ENCODE measurements around the gene KRTAP2-3. TPM values are rescaled to one million over a fixed set of nuclear protein-coding genes. Genes with fewer than 3 reads are reported as not detected.

Gene KRTAP2-3
- total and polyA plus RNA-seq, 10 donors = not detected

Other genes with a start within 250 kb of the KRTAP2-3 start
Only the 30 nearest of the 38 such genes appear.
- not detected for gene KRT20, start 174.9 kb downstream of the KRTAP2-3 start, total RNA-seq
- under 1 TPM in 2 of 3 donors, not detected in 1; 0.07 to 0.45 TPM for gene KRT20, start 174.9 kb downstream of the KRTAP2-3 start, polyA plus RNA-seq
- gene KRT23, start 122.5 kb downstream of the KRTAP2-3 start, total RNA-seq = 10 to 100 TPM in 1 of 7 donors, 1 to 10 TPM in 6; 1.5 to 21.7 (median 6.3) TPM
- gene KRT23, start 122.5 kb downstream of the KRTAP2-3 start, polyA plus RNA-seq = 1 to 10 TPM in 1 of 3 donors, under 1 TPM in 2; 0.03 to 1.2 (median 0.70) TPM
- gene KRT39, start 93.2 kb downstream of the KRTAP2-3 start, total RNA-seq = not detected
- not detected for gene KRT39, start 93.2 kb downstream of the KRTAP2-3 start, polyA plus RNA-seq
- gene KRT40, start 75.8 kb downstream of the KRTAP2-3 start, total RNA-seq = not detected
- not detected for gene KRT40, start 75.8 kb downstream of the KRTAP2-3 start, polyA plus RNA-seq
- gene KRTAP3-3, start 66.0 kb downstream of the KRTAP2-3 start, total RNA-seq = not detected
- gene KRTAP3-3, start 66.0 kb downstream of the KRTAP2-3 start, polyA plus RNA-seq = not detected
- gene KRTAP3-2, start 60.2 kb downstream of the KRTAP2-3 start, total RNA-seq = not detected
- not detected for gene KRTAP3-2, start 60.2 kb downstream of the KRTAP2-3 start, polyA plus RNA-seq
- gene KRTAP3-1, start 51.0 kb downstream of the KRTAP2-3 start, total RNA-seq = not detected
- not detected for gene KRTAP3-1, start 51.0 kb downstream of the KRTAP2-3 start, polyA plus RNA-seq
- gene KRTAP1-5, start 32.9 kb downstream of the KRTAP2-3 start, total RNA-seq = not detected
- not detected for gene KRTAP1-5, start 32.9 kb downstream of the KRTAP2-3 start, polyA plus RNA-seq
- gene KRTAP1-4, start 29.9 kb downstream of the KRTAP2-3 start, total RNA-seq = not detected
- gene KRTAP1-4, start 29.9 kb downstream of the KRTAP2-3 start, polyA plus RNA-seq = not detected
- gene KRTAP1-3, start 25.2 kb downstream of the KRTAP2-3 start, total RNA-seq = not detected
- gene KRTAP1-3, start 25.2 kb downstream of the KRTAP2-3 start, polyA plus RNA-seq = not detected
- gene KRTAP1-1, start 18.7 kb downstream of the KRTAP2-3 start, total RNA-seq = not detected
- gene KRTAP1-1, start 18.7 kb downstream of the KRTAP2-3 start, polyA plus RNA-seq = not detected
- gene KRTAP2-1, start 12.8 kb downstream of the KRTAP2-3 start, total RNA-seq = not detected
- gene KRTAP2-1, start 12.8 kb downstream of the KRTAP2-3 start, polyA plus RNA-seq = not detected
- gene KRTAP2-2, start 4.9 kb downstream of the KRTAP2-3 start, total RNA-seq = not detected
- gene KRTAP2-2, start 4.9 kb downstream of the KRTAP2-3 start, polyA plus RNA-seq = not detected
- not detected for gene KRTAP2-4, start 5.8 kb upstream of the KRTAP2-3 start, total RNA-seq
- not detected for gene KRTAP2-4, start 5.8 kb upstream of the KRTAP2-3 start, polyA plus RNA-seq
- gene KRTAP4-7, start 24.0 kb upstream of the KRTAP2-3 start, total RNA-seq = not detected
- not detected for gene KRTAP4-7, start 24.0 kb upstream of the KRTAP2-3 start, polyA plus RNA-seq
- not detected for gene KRTAP4-8, start 38.0 kb upstream of the KRTAP2-3 start, total RNA-seq
- not detected for gene KRTAP4-8, start 38.0 kb upstream of the KRTAP2-3 start, polyA plus RNA-seq
- gene KRTAP4-16, start 42.1 kb upstream of the KRTAP2-3 start, total RNA-seq = not detected
- not detected for gene KRTAP4-16, start 42.1 kb upstream of the KRTAP2-3 start, polyA plus RNA-seq
- gene KRTAP4-9, start 45.3 kb upstream of the KRTAP2-3 start, total RNA-seq = not detected
- not detected for gene KRTAP4-9, start 45.3 kb upstream of the KRTAP2-3 start, polyA plus RNA-seq
- not detected for gene KRTAP4-11, start 58.3 kb upstream of the KRTAP2-3 start, total RNA-seq
- not detected for gene KRTAP4-11, start 58.3 kb upstream of the KRTAP2-3 start, polyA plus RNA-seq
- gene KRTAP4-12, start 64.1 kb upstream of the KRTAP2-3 start, total RNA-seq = not detected
- gene KRTAP4-12, start 64.1 kb upstream of the KRTAP2-3 start, polyA plus RNA-seq = not detected
- not detected for gene KRTAP4-6, start 80.4 kb upstream of the KRTAP2-3 start, total RNA-seq
- not detected for gene KRTAP4-6, start 80.4 kb upstream of the KRTAP2-3 start, polyA plus RNA-seq
- gene KRTAP4-5, start 89.7 kb upstream of the KRTAP2-3 start, total RNA-seq = not detected
- gene KRTAP4-5, start 89.7 kb upstream of the KRTAP2-3 start, polyA plus RNA-seq = not detected
- gene KRTAP4-4, start 100.6 kb upstream of the KRTAP2-3 start, total RNA-seq = not detected
- gene KRTAP4-4, start 100.6 kb upstream of the KRTAP2-3 start, polyA plus RNA-seq = not detected
- not detected for gene KRTAP4-3, start 108.1 kb upstream of the KRTAP2-3 start, total RNA-seq
- not detected for gene KRTAP4-3, start 108.1 kb upstream of the KRTAP2-3 start, polyA plus RNA-seq
- gene KRTAP4-2, start 118.1 kb upstream of the KRTAP2-3 start, total RNA-seq = not detected
- gene KRTAP4-2, start 118.1 kb upstream of the KRTAP2-3 start, polyA plus RNA-seq = not detected
- not detected for gene KRTAP4-1, start 124.8 kb upstream of the KRTAP2-3 start, total RNA-seq
- gene KRTAP4-1, start 124.8 kb upstream of the KRTAP2-3 start, polyA plus RNA-seq = not detected
- gene KRTAP9-1, start 129.8 kb upstream of the KRTAP2-3 start, total RNA-seq = not detected
- not detected for gene KRTAP9-1, start 129.8 kb upstream of the KRTAP2-3 start, polyA plus RNA-seq
- gene KRTAP9-2, start 166.5 kb upstream of the KRTAP2-3 start, total RNA-seq = not detected
- gene KRTAP9-2, start 166.5 kb upstream of the KRTAP2-3 start, polyA plus RNA-seq = not detected
- gene KRTAP9-3, start 172.3 kb upstream of the KRTAP2-3 start, total RNA-seq = not detected
- not detected for gene KRTAP9-3, start 172.3 kb upstream of the KRTAP2-3 start, polyA plus RNA-seq
- not detected for gene KRTAP9-8, start 177.9 kb upstream of the KRTAP2-3 start, total RNA-seq
- gene KRTAP9-8, start 177.9 kb upstream of the KRTAP2-3 start, polyA plus RNA-seq = not detected

Data from spleen (tissue), 10 donors.